GM19468 (cell line): Measurements from ENCODE around the gene USP17L25.
"Not testable (repeated sequence)": the region's sequence is repeated elsewhere in the genome, so short reads cannot be mapped to it uniquely, and the experiment has no call there.

Experiments used
- ATAC-seq: cut with Tn5 transposase; IDR thresholded peaks from one replicate; pipeline ENCODE4 v1.9.1; 2021; ENCODE audit warnings: mild to moderate bottlenecking, moderate library complexity, moderate number of reproducible peaks; ENCODE audit not compliant: unreplicated experiment; ENCODE audit errors: extremely low read depth

USP17L25 gene

GRCh38 chr4:9329611-9330010 lies at the start of gene USP17L25:
Gene USP17L25, plus strand, starts transcription at chr4:9329911. Its CDS starts 0 bp downstream, at chr4:9329911.
- ATAC-seq: not testable (repeated sequence)

GRCh38 chr4:9324191-9324590 lies 5.5 kb upstream of the USP17L25 start:
- ATAC-seq: not testable (repeated sequence)

GRCh38 chr4:9324865-9325264 lies 4.8 kb upstream of the USP17L25 start, which contains the start of gene USP17L24:
Gene USP17L24, plus strand, starts transcription at chr4:9325165. Its CDS starts 0 bp downstream, at chr4:9325165.
- not testable (repeated sequence) for ATAC-seq

GRCh38 chr4:9334358-9334757 lies 4.6 kb downstream of the USP17L25 start, which contains the start of gene USP17L26:
Gene USP17L26, plus strand, starts transcription at chr4:9334658. Its CDS starts 0 bp downstream, at chr4:9334658.
- not testable (repeated sequence) for ATAC-seq

- ATAC-seq: not testable (repeated sequence)
These were observed 9.4 kb downstream of the USP17L25 start, which contains the start of gene USP17L5 for GRCh38 chr4:9339103-9339502. Gene USP17L5, plus strand, starts transcription at chr4:9339403. Its CDS starts 0 bp downstream, at chr4:9339403.

GRCh38 chr4:9343848-9344247 lies 14.1 kb downstream of the USP17L25 start, which contains the start of gene USP17L27:
Gene USP17L27, plus strand, starts transcription at chr4:9344148. Its CDS starts 0 bp downstream, at chr4:9344148.
- not testable (repeated sequence) for ATAC-seq

GRCh38 chr4:9348593-9348992 lies 18.9 kb downstream of the USP17L25 start, which contains the start of gene USP17L28:
Gene USP17L28, plus strand, starts transcription at chr4:9348893. Its CDS starts 0 bp downstream, at chr4:9348893.
- not testable (repeated sequence) for ATAC-seq

GRCh38 chr4:9350866-9351265 lies 21.2 kb downstream of the USP17L25 start:
- not testable (repeated sequence) for ATAC-seq

- not testable (repeated sequence) for ATAC-seq
These were observed 23.6 kb downstream of the USP17L25 start, which contains the start of gene USP17L29 for GRCh38 chr4:9353338-9353737. Gene USP17L29, plus strand, starts transcription at chr4:9353638. Its CDS starts 0 bp downstream, at chr4:9353638.

- ATAC-seq: not testable (repeated sequence)
These were observed 33.1 kb downstream of the USP17L25 start, which contains the start of gene USP17L30 for GRCh38 chr4:9362829-9363228. Gene USP17L30, plus strand, starts transcription at chr4:9363129. Its CDS starts 0 bp downstream, at chr4:9363129.

- not testable (repeated sequence) for ATAC-seq
These were observed 50.2 kb downstream of the USP17L25 start for GRCh38 chr4:9379881-9380280.
